ENCODE measurements around the gene SHD. TPM values are rescaled to one million over a fixed set of nuclear protein-coding genes. Genes with fewer than 3 reads are reported as not detected.

SHD gene
- total and polyA plus RNA-seq, 2 donors (not counting 1 experiment from before 2014, with no cell fraction given): not detected

DNA sequence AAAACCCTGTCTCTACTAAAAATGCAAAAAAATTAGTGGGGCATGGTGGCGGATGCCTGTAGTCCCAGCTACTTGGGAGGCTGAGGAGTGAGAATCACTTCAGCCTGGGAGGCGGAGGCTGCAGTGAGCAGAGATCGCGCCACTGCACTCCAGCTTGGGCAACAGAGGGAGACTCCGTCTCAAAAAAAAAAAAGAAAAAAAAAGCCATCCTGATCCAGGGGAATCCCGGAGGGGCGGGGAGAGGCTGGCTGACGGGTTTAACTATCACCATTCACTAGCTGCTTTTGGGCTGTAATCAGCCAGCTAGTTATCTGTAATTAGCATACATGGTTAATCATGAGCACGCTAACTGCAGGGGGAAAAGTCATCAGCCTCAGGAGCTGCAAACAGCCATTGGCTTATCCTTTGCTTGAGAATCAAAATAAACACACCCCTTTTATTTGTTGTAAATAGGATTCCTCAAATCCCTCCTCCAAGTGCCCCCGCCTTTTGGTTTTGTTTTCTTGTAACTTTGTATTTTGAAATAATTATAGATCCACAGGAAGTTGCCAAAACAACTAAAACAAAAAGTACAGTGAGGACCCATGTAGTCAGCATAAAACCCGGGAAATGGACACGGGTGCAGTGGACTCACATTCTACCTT lies 34.9 kb downstream of the SHD start:
- no peak overlapping the region for H3K4me2 ChIP-seq (ENCODE audit: extremely low read depth, insufficient read depth, low read length)
- H3K9me3 ChIP-seq (ENCODE audit: control insufficient read depth, insufficient read depth, low read depth, low read length): no peaks in the 10 kb centered on the region
- H2AFZ ChIP-seq (ENCODE audit: low read length): no peak overlapping the region
- no peak overlapping the region for H3K4me3 ChIP-seq (replicated peaks in 1 of 4; ENCODE audit: control extremely low read depth in 1 of 4, insufficient read depth in 1 of 4, low read depth in 3 of 4, low read length in 4 of 4)
- no peaks in the 10 kb centered on the region for H3K4me1 ChIP-seq (ENCODE audit: control insufficient read depth, extremely low read depth, insufficient read depth, low read length)
- TF ChIP-seq EZH2 (IDR thresholded peaks at IDR 0.05; ENCODE audit: low read length, missing control alignments): no peak
- TF ChIP-seq, protein P1, sequence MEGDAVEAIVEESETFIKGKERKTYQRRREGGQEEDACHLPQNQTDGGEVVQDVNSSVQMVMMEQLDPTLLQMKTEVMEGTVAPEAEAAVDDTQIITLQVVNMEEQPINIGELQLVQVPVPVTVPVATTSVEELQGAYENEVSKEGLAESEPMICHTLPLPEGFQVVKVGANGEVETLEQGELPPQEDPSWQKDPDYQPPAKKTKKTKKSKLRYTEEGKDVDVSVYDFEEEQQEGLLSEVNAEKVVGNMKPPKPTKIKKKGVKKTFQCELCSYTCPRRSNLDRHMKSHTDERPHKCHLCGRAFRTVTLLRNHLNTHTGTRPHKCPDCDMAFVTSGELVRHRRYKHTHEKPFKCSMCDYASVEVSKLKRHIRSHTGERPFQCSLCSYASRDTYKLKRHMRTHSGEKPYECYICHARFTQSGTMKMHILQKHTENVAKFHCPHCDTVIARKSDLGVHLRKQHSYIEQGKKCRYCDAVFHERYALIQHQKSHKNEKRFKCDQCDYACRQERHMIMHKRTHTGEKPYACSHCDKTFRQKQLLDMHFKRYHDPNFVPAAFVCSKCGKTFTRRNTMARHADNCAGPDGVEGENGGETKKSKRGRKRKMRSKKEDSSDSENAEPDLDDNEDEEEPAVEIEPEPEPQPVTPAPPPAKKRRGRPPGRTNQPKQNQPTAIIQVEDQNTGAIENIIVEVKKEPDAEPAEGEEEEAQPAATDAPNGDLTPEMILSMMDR (conservative IDR thresholded peaks at IDR 0.05 in 1 of 2, IDR thresholded peaks at IDR 0.05 in 1 of 2; ENCODE audit: low read depth in 1 of 2, low read length in 2 of 2): no peak
- H3K27ac ChIP-seq (ENCODE audit: insufficient read depth, low read length): no peak overlapping the region
- H3K9ac ChIP-seq (ENCODE audit: insufficient read depth, low read length): no peak overlapping the region
- H3K79me2 ChIP-seq (ENCODE audit: control insufficient read depth, insufficient read depth, low read length): no peaks in the 10 kb centered on the region
- H3K27me3 ChIP-seq (ENCODE audit: control insufficient read depth, insufficient read depth, low read length): no peaks in the 10 kb centered on the region
- H3K36me3 ChIP-seq (ENCODE audit: control insufficient read depth, insufficient read depth, low read length): no peaks in the 10 kb centered on the region
- DNase-seq (ENCODE audit: low read depth in 2 of 2): no peak
- H4K20me1 ChIP-seq (ENCODE audit: control insufficient read depth, extremely low read depth, insufficient read depth, low read length): no peaks in the 10 kb centered on the region

DNA sequence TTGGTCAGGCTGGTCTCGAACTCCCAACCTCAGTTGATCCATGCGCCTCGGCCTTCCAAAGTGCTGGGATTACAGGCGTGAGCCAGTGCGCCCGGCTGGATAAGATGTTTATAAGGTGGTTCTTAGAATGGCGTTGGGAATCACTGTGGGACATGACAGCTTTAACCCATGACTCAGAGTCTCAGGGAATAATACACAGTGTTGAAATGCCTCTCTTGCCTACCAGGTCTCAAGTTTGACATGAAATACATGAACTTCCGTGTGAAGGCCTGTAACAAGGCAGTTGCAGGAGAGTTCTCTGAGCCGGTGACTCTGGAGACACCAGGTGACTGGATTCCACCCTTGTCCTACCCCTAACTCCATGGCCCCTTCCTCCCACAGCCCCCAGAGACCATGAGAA lies 37.9 kb downstream of the SHD start:
- H3K36me3 ChIP-seq (ENCODE audit: control insufficient read depth, insufficient read depth, low read length): no peaks in the 10 kb centered on the region
- no peaks in the 10 kb centered on the region for H4K20me1 ChIP-seq (ENCODE audit: control insufficient read depth, extremely low read depth, insufficient read depth, low read length)
- H3K9ac ChIP-seq (ENCODE audit: insufficient read depth, low read length): no peak overlapping the region
- no peak overlapping the region for H2AFZ ChIP-seq (ENCODE audit: low read length)
- H3K9me3 ChIP-seq (ENCODE audit: control insufficient read depth, insufficient read depth, low read depth, low read length): no peaks in the 10 kb centered on the region
- no peaks in the 10 kb centered on the region for H3K79me2 ChIP-seq (ENCODE audit: control insufficient read depth, insufficient read depth, low read length)
- H3K27ac ChIP-seq (ENCODE audit: insufficient read depth, low read length): no peak overlapping the region
- TF ChIP-seq EZH2 (IDR thresholded peaks at IDR 0.05; ENCODE audit: low read length, missing control alignments): no peak
- TF ChIP-seq, protein P1 (conservative IDR thresholded peaks at IDR 0.05 in 1 of 2, IDR thresholded peaks at IDR 0.05 in 1 of 2; ENCODE audit: low read depth in 1 of 2, low read length in 2 of 2): no peak
- no peak for DNase-seq (ENCODE audit: low read depth in 2 of 2)
- H3K4me3 ChIP-seq (replicated peaks in 1 of 4; ENCODE audit: control extremely low read depth in 1 of 4, insufficient read depth in 1 of 4, low read depth in 3 of 4, low read length in 4 of 4): no peak overlapping the region
- no peaks in the 10 kb centered on the region for H3K27me3 ChIP-seq (ENCODE audit: control insufficient read depth, insufficient read depth, low read length)
- no peaks in the 10 kb centered on the region for H3K4me1 ChIP-seq (ENCODE audit: control insufficient read depth, extremely low read depth, insufficient read depth, low read length)
- no peak overlapping the region for H3K4me2 ChIP-seq (ENCODE audit: extremely low read depth, insufficient read depth, low read length)

DNA sequence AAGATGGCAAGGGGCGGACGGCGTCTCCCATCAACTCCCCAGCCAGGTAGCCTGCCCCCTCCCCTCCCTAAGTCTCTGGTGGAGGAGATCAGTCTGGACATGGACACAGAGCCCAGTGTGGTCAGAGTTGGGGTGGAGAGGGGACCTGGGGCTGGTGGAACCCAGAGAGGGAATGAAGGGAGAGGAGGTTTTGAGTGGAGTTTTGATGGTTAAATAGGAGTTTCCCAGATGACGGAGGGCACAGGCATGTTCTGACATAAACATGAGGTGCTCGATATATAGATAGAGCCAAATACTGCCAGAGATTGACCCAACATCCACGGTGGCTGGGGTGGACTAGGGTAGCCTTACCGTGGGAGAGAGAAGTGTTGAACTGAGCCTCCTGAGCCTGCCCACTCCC lies 39.4 kb downstream of the SHD start:
- no peak for TF ChIP-seq EZH2 (IDR thresholded peaks at IDR 0.05; ENCODE audit: low read length, missing control alignments)
- TF ChIP-seq, protein P1 (conservative IDR thresholded peaks at IDR 0.05 in 1 of 2, IDR thresholded peaks at IDR 0.05 in 1 of 2; ENCODE audit: low read depth in 1 of 2, low read length in 2 of 2): no peak
- H3K4me2 ChIP-seq (ENCODE audit: extremely low read depth, insufficient read depth, low read length): no peak overlapping the region
- H3K27ac ChIP-seq (ENCODE audit: insufficient read depth, low read length): no peak overlapping the region
- H3K79me2 ChIP-seq (ENCODE audit: control insufficient read depth, insufficient read depth, low read length): no peaks in the 10 kb centered on the region
- no peaks in the 10 kb centered on the region for H3K9me3 ChIP-seq (ENCODE audit: control insufficient read depth, insufficient read depth, low read depth, low read length)
- H2AFZ ChIP-seq (ENCODE audit: low read length): no peak overlapping the region
- H3K9ac ChIP-seq (ENCODE audit: insufficient read depth, low read length): no peak overlapping the region
- no peaks in the 10 kb centered on the region for H4K20me1 ChIP-seq (ENCODE audit: control insufficient read depth, extremely low read depth, insufficient read depth, low read length)
- no peaks in the 10 kb centered on the region for H3K4me1 ChIP-seq (ENCODE audit: control insufficient read depth, extremely low read depth, insufficient read depth, low read length)
- no peak for DNase-seq (ENCODE audit: low read depth in 2 of 2)
- H3K36me3 ChIP-seq (ENCODE audit: control insufficient read depth, insufficient read depth, low read length): no peaks in the 10 kb centered on the region
- no peak overlapping the region for H3K4me3 ChIP-seq (replicated peaks in 1 of 4; ENCODE audit: control extremely low read depth in 1 of 4, insufficient read depth in 1 of 4, low read depth in 3 of 4, low read length in 4 of 4)
- no peaks in the 10 kb centered on the region for H3K27me3 ChIP-seq (ENCODE audit: control insufficient read depth, insufficient read depth, low read length)

All from fibroblast of lung (primary cell).